NCI-H345 (cell line): ENCODE results near the gene SPN.
A peak's percentile ranks its signal among the peaks of the same experiment; 100 is the strongest.
"Not testable (repeated sequence)": the region's sequence is repeated elsewhere in the genome, so short reads cannot be mapped to it uniquely, and the experiment has no call there.

Source experiments
- DNase-seq: peaks from one replicate; lab custom pipeline; 2025; lab: John Stamatoyannopoulos, UW

SPN gene

DNA sequence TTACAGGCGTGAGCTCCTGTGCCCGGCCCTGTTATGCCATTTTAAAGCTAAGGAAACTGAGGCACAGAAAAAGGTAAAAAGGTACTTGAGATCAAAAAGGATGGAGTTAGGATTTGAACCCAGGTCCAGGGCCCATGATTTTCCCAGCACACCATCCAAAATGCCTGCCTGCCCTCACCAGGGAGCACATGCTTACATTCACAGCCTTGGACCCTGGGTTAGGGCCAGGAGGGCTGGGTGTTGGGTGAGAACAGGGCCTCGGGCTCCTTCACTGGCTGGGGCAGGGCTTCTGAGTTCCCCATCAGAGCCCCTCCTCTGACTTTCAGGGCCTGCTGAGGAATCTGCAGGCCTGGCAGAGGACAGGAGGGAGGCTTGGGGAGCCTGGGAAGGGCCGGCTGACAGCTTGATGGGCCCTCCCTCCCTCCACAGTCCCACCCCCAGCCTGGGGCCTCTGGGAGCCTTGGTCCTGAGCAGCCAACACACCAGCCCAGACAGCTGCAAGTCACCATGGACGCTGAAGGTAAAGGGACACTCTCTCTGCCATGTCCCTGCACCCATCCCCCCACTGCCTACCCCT, 15.7 kb downstream of the SPN start, which contains the start of gene QPRT:
TSS of gene QPRT (plus strand) at position 490 of the 577 bp plus-strand sequence. CDS start at position 508, 18 bp downstream.
- no peak for DNase-seq

- DNase-seq: no peak
These were observed 17.1 kb downstream of the SPN start for GRCh38 chr16:29680180-29680598.

DNA sequence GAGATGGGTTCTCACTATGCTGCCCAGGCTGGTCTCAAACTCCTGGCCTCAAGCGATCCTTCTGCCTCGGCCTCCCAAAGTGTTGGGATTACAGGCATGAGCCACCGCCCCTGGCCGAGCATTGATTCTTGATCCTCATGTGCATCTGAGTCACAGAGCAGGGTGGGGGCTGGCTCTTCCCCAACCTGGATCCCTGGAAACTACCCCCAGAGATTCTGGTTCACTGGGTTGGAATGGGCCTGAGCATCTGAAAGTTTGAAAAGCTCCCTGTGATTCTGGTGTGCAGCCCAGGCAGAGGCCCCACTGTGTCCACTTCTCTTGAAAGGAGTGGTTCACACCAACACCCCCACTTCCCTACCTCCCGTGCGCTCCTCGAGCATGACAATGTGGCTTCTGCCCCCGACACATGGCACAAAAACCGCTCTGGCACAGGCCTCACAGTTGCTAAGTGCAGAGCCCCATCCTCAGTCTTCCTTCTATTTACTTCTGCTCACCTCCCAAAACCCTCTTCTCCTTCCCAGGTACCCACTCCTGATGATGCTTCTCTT, 20.6 kb downstream of the SPN start:
- DNase-seq: no peak

DNA sequence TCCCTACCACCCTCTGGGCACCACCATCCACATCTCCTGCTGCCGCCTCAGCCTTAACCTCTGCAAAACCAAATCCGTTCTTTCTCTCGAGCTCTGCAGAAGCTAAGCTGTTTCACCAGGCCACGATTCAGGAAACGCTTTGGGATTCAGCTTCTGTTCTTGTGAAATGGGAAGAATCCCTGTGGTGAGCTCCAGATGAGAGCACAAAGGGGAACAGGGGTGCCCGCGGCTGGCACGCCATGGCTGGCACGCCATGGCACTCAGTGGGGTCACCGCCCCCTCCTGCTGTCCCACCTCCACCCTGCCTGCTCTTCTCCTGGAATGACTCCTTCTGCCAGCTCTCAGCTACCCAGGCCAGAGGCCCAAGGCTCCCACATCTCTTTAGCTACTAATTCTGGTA, 21.6 kb downstream of the SPN start:
- no peak for DNase-seq

DNA sequence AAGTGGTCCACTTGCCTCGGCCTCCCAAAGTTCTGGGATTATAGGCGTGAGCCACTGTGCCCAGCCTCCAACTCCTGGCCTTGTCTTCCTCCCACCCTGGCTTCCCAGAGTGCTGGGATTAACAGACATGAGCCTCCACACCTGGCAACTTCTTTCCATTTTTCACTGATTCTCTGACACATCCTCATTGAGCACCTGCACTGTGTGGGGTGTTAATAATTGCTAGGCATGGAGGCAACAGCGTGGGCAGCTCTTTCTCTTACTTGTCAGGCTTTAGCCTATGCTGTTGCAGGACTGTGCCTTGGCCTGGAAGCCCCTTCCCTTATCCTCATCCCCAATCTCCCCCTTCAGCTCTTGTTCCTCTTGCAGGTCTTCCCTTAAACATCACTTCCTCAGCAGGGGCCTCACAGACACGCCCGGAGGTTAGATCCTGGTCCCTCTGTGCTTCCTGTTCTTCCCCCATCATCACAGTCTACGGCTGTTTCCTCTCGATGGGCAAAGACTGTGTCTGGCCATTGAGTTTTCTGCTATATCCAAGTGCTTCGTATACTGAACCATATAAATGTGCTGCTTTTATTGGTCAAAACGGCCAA, 23.8 kb downstream of the SPN start:
- no peak for DNase-seq

DNA sequence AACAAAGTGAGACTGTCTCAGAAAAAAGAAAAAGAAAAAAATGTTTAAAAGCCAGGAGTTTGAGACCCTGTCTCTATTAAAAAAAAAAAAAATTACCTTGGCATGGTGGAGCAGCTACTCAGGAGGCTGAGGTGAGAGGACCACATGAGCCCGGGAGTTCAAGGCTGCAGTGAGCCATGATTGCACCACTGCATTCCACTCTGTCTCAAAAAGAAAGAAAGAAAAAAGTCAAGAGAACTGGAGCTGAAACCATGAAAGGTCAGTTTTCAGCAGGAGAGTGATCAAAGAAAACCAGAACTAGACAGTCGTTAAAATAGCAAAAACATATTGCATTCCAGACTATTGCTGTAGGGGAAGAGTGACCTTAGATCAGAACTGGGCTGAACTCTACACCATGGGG, 24.7 kb downstream of the SPN start:
- no peak for DNase-seq

GRCh38 chr16:29688172-29688571, 25.1 kb downstream of the SPN start:
- DNase-seq: no peak

GRCh38 chr16:29689490-29690351, 26.7 kb downstream of the SPN start:
- DNase-seq: not testable (repeated sequence)

DNA sequence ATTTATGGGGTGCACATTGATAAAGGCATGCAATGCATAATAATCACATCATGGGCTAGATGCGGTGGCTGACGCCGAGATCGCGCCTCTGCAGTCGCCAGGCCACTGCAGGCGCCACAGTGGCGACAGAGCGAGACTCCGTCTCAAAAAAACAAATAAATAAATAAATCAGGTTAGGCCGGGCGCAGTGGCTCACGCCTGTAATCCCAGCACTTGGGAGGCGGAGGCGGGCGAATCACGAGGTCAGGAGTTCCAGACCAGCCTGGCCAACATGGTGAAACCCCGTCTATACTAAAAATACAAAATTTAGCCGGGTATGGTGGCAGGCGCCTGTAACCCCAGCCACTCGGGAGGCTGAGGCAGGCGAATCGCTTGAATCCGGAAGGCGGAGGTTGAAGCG, 29.6 kb downstream of the SPN start:
- DNase-seq: not testable (repeated sequence)

DNA sequence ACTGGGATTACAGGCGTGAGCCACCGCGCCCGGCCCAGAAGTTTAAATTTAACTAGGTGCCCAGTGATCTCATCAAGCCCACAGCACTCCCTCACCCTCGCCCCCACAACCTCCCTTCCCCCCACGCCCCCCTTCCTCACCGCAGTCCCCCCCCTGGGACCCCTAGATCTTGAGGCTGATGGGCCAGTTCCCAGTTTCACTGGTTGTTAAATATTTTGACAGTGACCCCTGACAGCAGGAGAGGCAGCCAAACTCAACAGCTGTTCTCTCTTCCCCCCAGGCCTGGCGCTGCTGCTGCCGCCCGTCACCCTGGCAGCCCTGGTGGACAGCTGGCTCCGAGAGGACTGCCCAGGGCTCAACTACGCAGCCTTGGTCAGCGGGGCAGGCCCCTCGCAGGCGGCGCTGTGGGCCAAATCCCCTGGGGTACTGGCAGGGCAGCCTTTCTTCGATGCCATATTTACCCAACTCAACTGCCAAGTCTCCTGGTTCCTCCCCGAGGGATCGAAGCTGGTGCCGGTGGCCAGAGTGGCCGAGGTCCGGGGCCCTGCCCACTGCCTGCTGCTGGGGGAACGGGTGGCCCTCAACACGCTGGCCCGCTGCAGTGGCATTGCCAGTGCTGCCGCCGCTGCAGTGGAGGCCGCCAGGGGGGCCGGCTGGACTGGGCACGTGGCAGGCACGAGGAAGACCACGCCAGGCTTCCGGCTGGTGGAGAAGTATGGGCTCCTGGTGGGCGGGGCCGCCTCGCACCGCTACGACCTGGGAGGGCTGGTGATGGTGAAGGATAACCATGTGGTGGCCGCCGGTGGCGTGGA, 31.5 kb downstream of the SPN start:
- no peak for DNase-seq

GRCh38 chr16:29695675-29696074, 32.6 kb downstream of the SPN start:
- not testable (repeated sequence) for DNase-seq

- no peak for DNase-seq
These were observed 33.9 kb downstream of the SPN start for GRCh38 chr16:29696881-29697331.

- no peak for DNase-seq
These were observed 34.3 kb downstream of the SPN start for GRCh38 chr16:29697391-29697790.

DNA sequence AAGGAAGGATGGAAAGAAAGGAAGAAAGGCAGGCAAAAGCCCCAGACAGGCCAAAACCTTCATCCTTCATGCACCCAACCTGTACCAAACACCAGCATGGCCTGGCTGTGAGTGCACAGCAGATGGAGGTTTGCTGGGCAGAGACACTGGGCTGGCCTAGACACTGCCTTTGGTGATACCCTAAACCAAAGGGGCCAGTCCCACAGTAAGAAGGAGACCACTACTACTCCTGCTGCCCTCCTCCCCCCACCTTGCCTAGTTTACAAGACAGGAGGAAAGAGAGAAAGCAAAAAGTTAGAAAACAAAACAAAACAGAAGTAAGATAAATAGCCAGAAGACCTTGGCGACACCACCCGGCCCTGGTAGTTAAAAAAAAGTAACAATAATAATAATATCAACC, 35.0 kb downstream of the SPN start:
- no peak for DNase-seq

DNA sequence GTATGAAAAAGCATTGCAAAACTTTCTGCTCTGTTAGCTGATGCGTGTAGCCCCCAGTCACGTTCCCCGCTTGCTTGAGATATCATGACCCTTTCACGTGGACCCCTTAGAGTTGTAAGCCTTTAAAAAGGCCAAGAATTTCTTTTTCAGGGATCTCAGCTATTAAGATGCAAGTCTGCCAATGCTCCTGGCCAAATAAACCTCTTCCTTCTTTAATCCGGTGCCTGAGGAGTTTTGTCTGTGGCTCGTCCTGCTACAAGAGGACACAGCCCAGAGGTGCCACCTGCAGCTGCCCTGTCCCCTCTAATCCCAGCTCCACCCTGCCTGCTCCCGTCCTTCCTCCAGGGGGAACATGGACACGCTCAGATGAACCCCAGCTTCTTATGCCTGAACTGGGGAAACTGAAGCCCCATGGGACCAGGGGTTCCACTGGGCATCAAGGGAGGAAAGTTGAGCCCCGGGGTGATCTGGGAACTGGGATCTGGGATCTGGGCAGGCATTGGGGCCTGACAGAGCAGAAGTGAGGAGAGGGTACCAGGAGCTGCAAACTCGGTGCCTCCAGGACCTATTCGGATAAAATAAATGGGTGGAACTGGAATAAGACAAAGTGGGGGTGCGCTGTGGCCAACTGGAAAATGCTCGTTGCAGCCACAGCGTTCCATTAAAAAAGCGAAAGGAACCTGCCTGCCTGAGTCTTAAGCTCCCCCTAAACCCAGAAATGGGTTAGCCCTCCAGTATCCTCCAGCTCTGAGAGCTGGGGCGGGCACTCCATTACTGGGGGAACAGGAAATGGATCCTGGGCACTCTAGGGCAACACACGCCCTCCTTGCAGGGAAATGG, 35.7 kb downstream of the SPN start:
- DNase-seq: no peak

DNA sequence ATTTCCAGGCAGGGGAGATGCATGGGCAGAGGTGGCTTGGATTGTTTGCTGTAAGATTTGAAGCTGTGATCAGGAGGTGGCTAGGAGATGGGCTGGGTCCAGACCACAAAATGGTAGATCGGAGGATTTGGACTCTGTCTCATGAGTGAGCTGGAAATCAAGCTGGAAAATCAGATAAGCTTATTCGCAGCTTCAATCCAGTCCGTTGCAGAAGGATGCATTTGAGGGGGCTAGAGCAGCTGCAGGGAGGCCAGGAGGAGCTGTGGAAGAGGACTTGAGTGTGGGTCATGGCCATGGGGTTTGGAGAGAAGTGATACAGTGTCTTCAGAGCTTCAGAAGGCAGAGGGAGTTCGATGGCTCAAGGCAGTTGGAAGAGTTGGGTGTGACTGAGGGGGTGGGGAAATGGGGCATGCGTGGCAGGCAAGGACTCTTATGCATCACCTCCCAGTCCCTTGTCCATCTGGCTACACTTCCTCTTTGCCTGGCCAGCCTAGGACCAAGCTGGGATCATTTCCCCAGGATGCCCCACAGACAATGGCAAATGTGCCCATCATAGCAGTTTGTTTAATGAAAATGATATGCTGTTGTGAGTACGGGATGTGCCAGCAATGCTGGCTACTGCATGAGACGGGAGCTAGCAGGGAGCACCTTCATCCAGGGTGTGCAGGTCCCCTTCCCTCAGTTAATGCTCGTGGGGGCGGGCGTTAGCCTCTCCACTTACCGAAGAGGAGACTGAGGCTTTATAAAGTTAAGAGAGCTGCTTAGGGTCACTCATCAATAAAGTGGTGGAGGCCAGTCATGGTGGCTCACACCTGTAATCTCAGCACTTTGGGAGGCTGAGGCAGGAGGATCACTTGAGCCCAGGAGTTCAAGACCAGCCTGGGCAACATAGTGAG, 36.5 kb downstream of the SPN start:
- no peak for DNase-seq

- peak; percentile 82 for DNase-seq
These were observed 37.4 kb downstream of the SPN start for GRCh38 chr16:29700253-29700987.

GRCh38 chr16:29701214-29701555, 38.1 kb downstream of the SPN start:
- no peak for DNase-seq

- no peak for DNase-seq
These were observed 39.2 kb downstream of the SPN start for GRCh38 chr16:29702269-29702668.
